Testis (tissue), 2 donors: ENCODE results near the gene ERBB2.

ENCODE experiments used
- POLR2A ChIP-seq: fragments of 450-650 bp; IDR thresholded peaks from one replicate; pipeline ENCODE4 v1.6.1; 2017; ENCODE audit warnings: antibody characterized with exemption, mild to moderate bottlenecking, moderate library complexity
- TF ChIP-seq, protein P1 (sequence below), 3 experiments: fragments of 450-650 bp in 2 of 3; fragments of 200-600 bp in 1 of 3; sonication (generic) in 1 of 3; IDR thresholded peaks; one replicate each; pipeline ENCODE4 v1.5.1; 2016 to 2019; ENCODE audit warnings: antibody characterized with exemption in 3 of 3, mild to moderate bottlenecking in 2 of 3, moderate library complexity in 1 of 3

DNA sequence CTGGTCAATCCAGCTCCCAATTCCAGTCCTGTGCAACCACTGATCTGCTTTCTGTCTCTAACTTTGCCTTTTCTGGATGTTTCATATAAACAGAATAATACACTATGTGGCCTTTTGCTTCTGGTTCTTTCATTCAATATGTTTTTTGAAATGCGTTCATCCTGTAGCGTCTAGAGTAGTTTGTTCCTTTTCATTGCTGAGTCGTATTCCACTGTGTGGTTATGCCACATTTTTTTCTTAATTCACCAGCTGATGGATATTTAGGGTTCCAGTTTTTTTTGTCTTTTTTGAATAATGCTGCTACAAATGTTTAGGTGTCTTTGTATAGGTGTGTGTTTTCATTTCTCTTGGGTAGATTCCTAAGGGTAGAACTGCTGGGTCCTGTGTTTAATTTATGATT, 32.7 kb downstream of the ERBB2 start:
- TF ChIP-seq, protein P1, sequence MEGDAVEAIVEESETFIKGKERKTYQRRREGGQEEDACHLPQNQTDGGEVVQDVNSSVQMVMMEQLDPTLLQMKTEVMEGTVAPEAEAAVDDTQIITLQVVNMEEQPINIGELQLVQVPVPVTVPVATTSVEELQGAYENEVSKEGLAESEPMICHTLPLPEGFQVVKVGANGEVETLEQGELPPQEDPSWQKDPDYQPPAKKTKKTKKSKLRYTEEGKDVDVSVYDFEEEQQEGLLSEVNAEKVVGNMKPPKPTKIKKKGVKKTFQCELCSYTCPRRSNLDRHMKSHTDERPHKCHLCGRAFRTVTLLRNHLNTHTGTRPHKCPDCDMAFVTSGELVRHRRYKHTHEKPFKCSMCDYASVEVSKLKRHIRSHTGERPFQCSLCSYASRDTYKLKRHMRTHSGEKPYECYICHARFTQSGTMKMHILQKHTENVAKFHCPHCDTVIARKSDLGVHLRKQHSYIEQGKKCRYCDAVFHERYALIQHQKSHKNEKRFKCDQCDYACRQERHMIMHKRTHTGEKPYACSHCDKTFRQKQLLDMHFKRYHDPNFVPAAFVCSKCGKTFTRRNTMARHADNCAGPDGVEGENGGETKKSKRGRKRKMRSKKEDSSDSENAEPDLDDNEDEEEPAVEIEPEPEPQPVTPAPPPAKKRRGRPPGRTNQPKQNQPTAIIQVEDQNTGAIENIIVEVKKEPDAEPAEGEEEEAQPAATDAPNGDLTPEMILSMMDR (IDR thresholded peaks at IDR 0.05): no peak
- no peak for TF ChIP-seq POLR2A
